Testis (tissue), 2 donors: ENCODE measurements around the gene BRSK2.

Experiments used
- POLR2A ChIP-seq: fragments of 450-650 bp; IDR thresholded peaks from one replicate; pipeline ENCODE4 v1.6.1; 2017; ENCODE audit warnings: antibody characterized with exemption, mild to moderate bottlenecking, moderate library complexity
- TF ChIP-seq, protein P1 (sequence below), 3 experiments: fragments of 450-650 bp in 2 of 3; fragments of 200-600 bp in 1 of 3; sonication (generic) in 1 of 3; IDR thresholded peaks; one replicate each; pipeline ENCODE4 v1.5.1; 2016 to 2019; ENCODE audit warnings: antibody characterized with exemption in 3 of 3, mild to moderate bottlenecking in 2 of 3, moderate library complexity in 1 of 3

GRCh38 chr11:1359556-1359955, 30.2 kb upstream of the BRSK2 start:
- TF ChIP-seq, protein P1, sequence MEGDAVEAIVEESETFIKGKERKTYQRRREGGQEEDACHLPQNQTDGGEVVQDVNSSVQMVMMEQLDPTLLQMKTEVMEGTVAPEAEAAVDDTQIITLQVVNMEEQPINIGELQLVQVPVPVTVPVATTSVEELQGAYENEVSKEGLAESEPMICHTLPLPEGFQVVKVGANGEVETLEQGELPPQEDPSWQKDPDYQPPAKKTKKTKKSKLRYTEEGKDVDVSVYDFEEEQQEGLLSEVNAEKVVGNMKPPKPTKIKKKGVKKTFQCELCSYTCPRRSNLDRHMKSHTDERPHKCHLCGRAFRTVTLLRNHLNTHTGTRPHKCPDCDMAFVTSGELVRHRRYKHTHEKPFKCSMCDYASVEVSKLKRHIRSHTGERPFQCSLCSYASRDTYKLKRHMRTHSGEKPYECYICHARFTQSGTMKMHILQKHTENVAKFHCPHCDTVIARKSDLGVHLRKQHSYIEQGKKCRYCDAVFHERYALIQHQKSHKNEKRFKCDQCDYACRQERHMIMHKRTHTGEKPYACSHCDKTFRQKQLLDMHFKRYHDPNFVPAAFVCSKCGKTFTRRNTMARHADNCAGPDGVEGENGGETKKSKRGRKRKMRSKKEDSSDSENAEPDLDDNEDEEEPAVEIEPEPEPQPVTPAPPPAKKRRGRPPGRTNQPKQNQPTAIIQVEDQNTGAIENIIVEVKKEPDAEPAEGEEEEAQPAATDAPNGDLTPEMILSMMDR (IDR thresholded peaks at IDR 0.05): no peak
- no peak for TF ChIP-seq POLR2A
